Activated CD4-positive, alpha-beta memory T cell treated with anti-CD3 and anti-CD28 coated beads for 36 hours (primary cell): Measurements from ENCODE around the gene SRSF7. TPM values are rescaled to one million over a fixed set of nuclear protein-coding genes. Genes with fewer than 3 reads are reported as not detected.

Experiments used
- CTCF ChIA-PET: fragments of 350-600 bp; sonication (Branson Sonifier 250); formaldehyde crosslinking; loops from one replicate; lab custom pipeline; 2021; ENCODE audit warnings: antibody characterized with exemption, inconsistent platforms; lab: Charles Lee
- POLR2A ChIA-PET: fragments of 350-600 bp; sonication (Branson Sonifier 250); formaldehyde crosslinking; loops from one replicate; lab custom pipeline; 2021; ENCODE audit warnings: antibody characterized with exemption; lab: Charles Lee
- DNase-seq: peaks from one replicate; pipeline ENCODE4 v3.0.0-alpha.2; 2020
- H3K27ac Mint-ChIP-seq: one replicate; pipeline ENCODE4 v1.8.0; 2021; ENCODE audit warnings: mixed read lengths
- H3K27me3 Mint-ChIP-seq: one replicate; pipeline ENCODE4 v1.8.0; 2021; ENCODE audit warnings: mixed read lengths
- H3K36me3 Mint-ChIP-seq: one replicate; pipeline ENCODE4 v1.8.0; 2021; ENCODE audit warnings: mixed read lengths
- H3K4me1 Mint-ChIP-seq: one replicate; pipeline ENCODE4 v1.8.0; 2021; ENCODE audit warnings: low read depth, mixed read lengths
- H3K4me3 Mint-ChIP-seq: one replicate; pipeline ENCODE4 v1.8.0; 2021; ENCODE audit warnings: mild to moderate bottlenecking, mixed read lengths
- H3K9me3 Mint-ChIP-seq: one replicate; pipeline ENCODE4 v1.8.0; 2021; ENCODE audit warnings: mixed read lengths
- intact Hi-C: fragments of 100-400 bp; cut with micrococcal nuclease; formaldehyde crosslinking; loops from one replicate; pipeline ENCODE4 v1.15.1; 2023
- total RNA-seq, 2 experiments: library from RNA; stranded (reverse); gene quantifications; one replicate each; pipeline ENCODE4 v1.2.3, GENCODE V29; 2021

SRSF7 gene
- total RNA-seq, 2 experiments from 2014 or later = 276 to 279 TPM

DNA sequence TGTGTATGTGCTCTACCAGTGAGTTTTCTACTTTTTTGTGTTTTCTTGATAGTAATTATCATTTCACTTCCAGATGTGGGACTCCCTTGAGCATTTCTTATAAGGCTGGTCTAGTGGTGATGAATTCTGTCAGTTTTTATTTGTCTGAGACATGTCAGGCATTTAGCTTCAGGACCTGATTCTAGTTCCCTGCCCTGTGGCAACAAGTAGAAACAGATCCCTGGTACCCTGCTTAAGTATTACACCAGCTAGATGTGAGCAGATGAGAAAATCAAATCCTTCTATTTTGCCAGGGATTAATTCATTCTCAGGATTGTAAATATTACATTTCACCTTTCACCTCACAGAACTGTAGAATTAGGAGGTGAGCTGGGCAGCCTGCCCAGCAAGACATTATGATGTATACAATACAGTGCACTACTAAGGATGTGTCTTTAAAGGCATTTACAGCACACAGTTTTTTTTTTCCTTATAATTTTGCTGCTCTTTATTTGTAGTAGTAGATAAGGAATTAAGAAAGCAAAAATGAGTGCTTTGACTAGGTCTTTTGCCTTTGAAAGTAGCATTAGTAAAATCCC, 50.2 kb downstream of the SRSF7 start:
- H3K27me3 Mint-ChIP-seq = no peaks in the 10 kb centered on the region
- DNase-seq = no peak
- ChIA-PET CTCF (interaction anchor here (0.9 to 2.5 kb wide), 3 partner anchors 19 to 119 kb away, joined by 3 to 8 read pairs (median 6); no protein-coding TSS in a partner anchor), POLR2A (interaction anchor here (0.8 to 2.0 kb wide), 7 partner anchors 10 to 99 kb away, joined by 3 to 9 read pairs (median 4); partner anchors contain the start of gene SRSF7)
- intact Hi-C loops = loop anchor here (1.0 to 2.0 kb wide), 3 partner anchors 10 to 37 kb away; no protein-coding TSS in a partner anchor
- peak overlapping the region; percentile 97 for H3K27ac Mint-ChIP-seq
- H3K4me3 Mint-ChIP-seq = peak overlapping the region; percentile 63
- H3K36me3 Mint-ChIP-seq = peaks cover 40% of the 10 kb centered on the region
- peaks cover 72% of the 10 kb centered on the region for H3K4me1 Mint-ChIP-seq
- H3K9me3 Mint-ChIP-seq = no peaks in the 10 kb centered on the region

DNA sequence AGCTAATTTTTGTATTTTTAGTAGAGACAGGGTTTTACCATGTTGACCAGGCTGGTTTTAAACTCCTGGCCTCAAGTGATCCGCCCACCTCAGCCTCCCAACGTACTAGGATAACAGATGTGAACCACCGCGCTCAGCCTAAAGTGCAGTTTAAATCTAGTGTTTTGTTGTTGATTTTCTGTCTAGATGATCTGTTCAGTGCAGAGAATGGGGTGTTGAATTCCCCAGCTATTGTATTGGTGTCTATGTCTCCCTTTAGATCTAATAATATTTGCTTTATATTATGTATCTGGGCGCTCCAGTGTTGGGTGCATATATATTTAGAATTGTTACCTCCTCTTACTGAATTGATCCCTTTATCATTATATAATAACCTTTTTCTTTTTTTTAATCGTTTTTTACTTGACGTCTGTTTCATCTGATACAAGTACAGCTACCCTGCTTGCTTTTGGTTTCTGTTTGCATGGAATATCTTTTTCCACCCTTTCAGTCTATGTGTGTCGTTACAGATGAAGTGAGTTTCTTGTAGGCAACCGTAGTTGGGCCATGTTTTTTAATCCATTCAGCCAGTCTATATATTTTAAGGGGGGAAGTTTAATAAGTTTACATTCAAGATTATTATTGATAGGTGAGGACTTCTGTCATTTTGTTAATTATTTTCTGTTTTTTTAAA, 50.9 kb downstream of the SRSF7 start:
- peak overlapping the region; percentile 63 for H3K4me3 Mint-ChIP-seq
- H3K27ac Mint-ChIP-seq = peak overlapping the region; percentile 97
- peaks cover 76% of the 10 kb centered on the region for H3K4me1 Mint-ChIP-seq
- H3K36me3 Mint-ChIP-seq = peaks cover 41% of the 10 kb centered on the region
- CTCF ChIA-PET = interaction anchor here (2.1 to 2.5 kb wide), 2 partner anchors 24 to 118 kb away, joined by 6 to 8 read pairs; no protein-coding TSS in a partner anchor
- DNase-seq = peak; percentile 33
- H3K27me3 Mint-ChIP-seq = no peaks in the 10 kb centered on the region
- no peaks in the 10 kb centered on the region for H3K9me3 Mint-ChIP-seq
- POLR2A ChIA-PET = interaction anchor here (0.8 to 2.0 kb wide), 6 partner anchors 23 to 51 kb away, joined by 3 to 11 read pairs (median 4); partner anchors contain the start of genes GALM and SRSF7
- intact Hi-C loops = loop anchor here (1.0 to 2.0 kb wide), 3 partner anchors 9 to 36 kb away; no protein-coding TSS in a partner anchor

DNA sequence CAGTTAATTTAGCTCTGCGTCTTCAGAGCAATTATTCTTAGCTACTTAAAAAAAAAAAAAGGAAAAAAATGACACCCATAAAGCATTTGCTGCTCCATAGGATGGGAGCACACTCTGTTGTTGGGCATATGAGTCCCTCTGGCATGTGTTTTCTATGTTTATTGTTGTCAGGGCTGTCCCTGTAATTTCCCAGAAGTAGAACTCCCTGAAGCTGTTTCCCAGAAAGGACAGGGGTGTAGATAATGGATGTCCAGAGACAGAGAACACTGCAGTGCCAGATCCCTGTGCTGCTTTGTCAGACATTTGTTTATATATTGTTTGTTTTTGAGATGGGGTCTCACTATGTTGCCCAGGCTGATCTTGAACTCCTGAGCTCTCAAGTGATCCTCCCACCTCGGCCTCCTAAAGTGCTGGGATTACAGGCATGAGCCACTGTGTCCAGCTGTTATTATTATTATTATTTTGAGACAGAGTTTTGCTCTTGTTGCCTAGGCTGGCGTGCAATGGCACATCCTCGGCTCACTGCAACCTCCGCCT, 52.6 kb downstream of the SRSF7 start:
- H3K27ac Mint-ChIP-seq = peak overlapping the region; percentile 79
- ChIA-PET POLR2A (interaction anchor here (0.8 to 2.0 kb wide), 6 partner anchors 13 to 102 kb away, joined by 3 to 11 read pairs (median 4); partner anchors contain the start of gene GALM), CTCF (interaction anchor here (0.8 to 1.8 kb wide), 4 partner anchors 31 to 117 kb away, joined by 3 to 8 read pairs (median 4); no protein-coding TSS in a partner anchor)
- intact Hi-C loops = no loop called here
- DNase-seq = no peak
- H3K4me1 Mint-ChIP-seq = peaks cover 82% of the 10 kb centered on the region
- peaks cover 43% of the 10 kb centered on the region for H3K36me3 Mint-ChIP-seq
- no peaks in the 10 kb centered on the region for H3K27me3 Mint-ChIP-seq
- H3K9me3 Mint-ChIP-seq = no peaks in the 10 kb centered on the region
- H3K4me3 Mint-ChIP-seq = no peak overlapping the region

DNA sequence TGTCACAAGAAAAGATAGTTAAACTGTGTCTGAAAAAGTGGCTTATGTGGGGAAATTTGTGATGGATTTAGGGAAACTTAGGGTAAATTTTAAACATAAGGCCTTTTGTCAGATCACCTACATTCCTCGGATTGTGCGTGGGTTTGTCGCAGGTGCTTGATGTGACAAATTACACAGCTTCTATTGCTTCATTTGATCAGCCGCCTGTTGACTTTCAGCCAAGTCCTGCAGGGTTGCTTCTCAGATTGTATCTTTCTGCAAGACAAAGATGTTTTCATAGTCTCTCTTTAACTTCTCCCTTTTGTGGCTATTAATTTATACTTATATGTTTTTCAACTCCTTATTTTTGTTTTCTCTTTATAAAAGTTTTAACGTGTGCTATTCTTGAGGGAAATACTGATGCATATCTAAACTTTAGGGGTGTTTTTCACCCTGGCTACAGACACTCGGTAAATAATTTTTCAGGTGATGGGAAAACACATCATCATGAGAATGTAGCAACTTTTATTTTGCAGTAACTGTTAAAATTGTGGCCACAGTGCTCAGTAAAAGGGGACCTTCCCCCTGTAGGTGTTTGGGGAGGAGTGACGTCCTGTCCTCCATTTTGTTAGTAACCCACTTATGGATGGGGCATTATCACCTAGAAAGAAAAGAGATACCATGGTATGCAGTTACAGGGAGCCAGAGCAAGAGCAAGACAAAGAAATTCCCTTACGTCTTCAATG, 53.9 kb downstream of the SRSF7 start:
- Mint-ChIP-seq H3K4me3 (peak overlapping the region; percentile 34), H3K27ac (peak overlapping the region; percentile 94), H3K36me3 (peaks cover 48% of the 10 kb centered on the region), H3K4me1 (peaks cover 86% of the 10 kb centered on the region), H3K9me3 (no peaks in the 10 kb centered on the region), H3K27me3 (no peaks in the 10 kb centered on the region)
- intact Hi-C loops = loop anchor here (1.0 kb wide), 4 partner anchors 12 to 44 kb away; no protein-coding TSS in a partner anchor
- POLR2A ChIA-PET = interaction anchor here (0.7 to 1.8 kb wide), 3 partner anchors 15 to 43 kb away, joined by 3 to 11 read pairs (median 4); no protein-coding TSS in a partner anchor
- DNase-seq = peak; percentile 71
- CTCF ChIA-PET = interaction anchor here (0.9 to 1.8 kb wide), 3 partner anchors 15 to 94 kb away, joined by 3 to 8 read pairs (median 5); no protein-coding TSS in a partner anchor

Other genes with a start within 250 kb of the SRSF7 start
- 100 to 1,000 TPM; 106 to 108 TPM for gene HNRNPLL, start 148.4 kb downstream of the SRSF7 start, total RNA-seq
- gene GALM, start 85.2 kb downstream of the SRSF7 start, total RNA-seq = 10 to 100 TPM; 90.2 to 95.3 TPM
- gene GEMIN6, start 26.8 kb upstream of the SRSF7 start, total RNA-seq = 10 to 100 TPM; 24.9 to 26.0 TPM
- 10 to 100 TPM; 14.4 to 14.6 TPM for gene DHX57, start 124.6 kb upstream of the SRSF7 start, total RNA-seq
- 1 to 10 TPM; 4.1 to 6.7 TPM for gene MORN2, start 124.6 kb upstream of the SRSF7 start, total RNA-seq
- gene ARHGEF33, start 138.5 kb upstream of the SRSF7 start, total RNA-seq = under 1 TPM; 0.34 to 0.38 TPM